Fibroblast of mammary gland (primary cell): ENCODE measurements around the gene CLCN7.

Source experiments
- DNase-seq: peaks from one replicate; pipeline ENCODE4 v3.0.0-alpha.2; 2010; ENCODE audit warnings: low read depth
- H3K4me3 ChIP-seq: 2 replicates; pipeline ENCODE4 v1.5.1; 2011; ENCODE audit warnings: low read depth, mild to moderate bottlenecking, low read length, moderate library complexity; ENCODE audit not compliant: control insufficient read depth
- CTCF ChIP-seq: conservative IDR thresholded peaks from 2 replicates; pipeline ENCODE4 v1.5.1; 2011; ENCODE audit warnings: low read depth, low read length, inconsistent platforms; ENCODE audit not compliant: control insufficient read depth, insufficient read depth

The CLCN7 gene

GRCh38 chr16:1502092-1503004, 27.5 kb upstream of the CLCN7 start:
- H3K4me3 ChIP-seq, result no peak overlapping the region
- TF ChIP-seq CTCF, result no peak
- DNase-seq, result no peak

DNA sequence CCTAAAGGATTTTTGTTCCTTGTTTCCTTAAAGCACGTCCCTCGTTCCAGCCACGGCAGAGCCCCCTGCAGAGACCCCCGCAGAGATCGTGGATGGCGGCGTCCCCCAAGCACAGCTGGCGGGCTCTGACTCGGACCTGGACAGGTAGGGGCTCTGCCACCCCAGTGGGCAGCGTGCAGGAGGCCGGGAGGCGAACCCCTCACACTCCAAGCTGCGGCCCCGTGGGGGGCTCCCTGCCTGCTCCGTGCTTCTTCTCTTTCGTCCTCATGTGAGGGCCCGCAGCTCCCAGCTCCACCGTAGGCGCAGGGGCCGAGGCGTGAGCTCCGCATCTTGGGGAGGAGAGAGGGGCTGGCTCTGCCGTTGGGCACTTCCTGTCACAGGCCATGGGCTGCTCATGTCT, 26.8 kb upstream of the CLCN7 start:
- TF ChIP-seq CTCF, result no peak
- no peak for DNase-seq
- no peak overlapping the region for H3K4me3 ChIP-seq

GRCh38 chr16:1500465-1501150, 25.8 kb upstream of the CLCN7 start:
- no peak overlapping the region for H3K4me3 ChIP-seq
- no peak for DNase-seq
- no peak for TF ChIP-seq CTCF

DNA sequence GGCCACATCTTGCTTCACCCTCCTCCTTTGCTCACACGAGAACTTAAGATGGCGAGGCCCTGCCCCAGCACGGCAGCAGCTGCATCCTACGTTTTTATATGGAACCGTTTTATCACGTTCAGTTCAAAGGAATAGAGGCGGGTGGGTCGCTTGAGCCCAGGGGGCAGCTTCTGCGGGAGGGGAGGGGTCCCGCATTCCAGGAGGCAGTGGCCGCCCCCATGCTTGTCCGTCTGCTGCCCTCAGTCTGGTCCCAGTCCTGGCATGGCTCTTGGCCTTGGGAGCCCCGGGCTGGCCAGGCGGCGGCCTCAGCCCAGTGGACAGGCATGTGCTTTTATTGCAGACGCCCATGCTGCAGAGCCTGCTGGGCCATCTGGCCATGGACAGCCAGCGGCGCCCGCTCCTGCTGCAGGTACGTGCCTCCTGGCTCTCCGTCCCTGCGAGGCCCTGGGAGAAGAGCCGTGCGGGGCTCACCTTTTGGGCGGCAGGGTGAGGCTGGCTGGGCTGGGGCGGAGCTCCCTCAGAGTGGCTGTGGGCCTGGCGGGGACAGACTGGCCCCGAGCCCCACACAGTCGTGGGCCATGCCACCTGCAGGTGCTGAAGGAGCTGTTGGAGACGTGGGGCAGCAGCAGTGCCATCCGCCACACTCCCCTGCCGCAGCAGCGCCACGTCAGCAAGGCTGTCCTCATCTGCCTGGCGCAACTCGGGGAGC, 25.1 kb upstream of the CLCN7 start:
- no peak for DNase-seq
- no peak overlapping the region for H3K4me3 ChIP-seq
- TF ChIP-seq CTCF, result no peak

DNA sequence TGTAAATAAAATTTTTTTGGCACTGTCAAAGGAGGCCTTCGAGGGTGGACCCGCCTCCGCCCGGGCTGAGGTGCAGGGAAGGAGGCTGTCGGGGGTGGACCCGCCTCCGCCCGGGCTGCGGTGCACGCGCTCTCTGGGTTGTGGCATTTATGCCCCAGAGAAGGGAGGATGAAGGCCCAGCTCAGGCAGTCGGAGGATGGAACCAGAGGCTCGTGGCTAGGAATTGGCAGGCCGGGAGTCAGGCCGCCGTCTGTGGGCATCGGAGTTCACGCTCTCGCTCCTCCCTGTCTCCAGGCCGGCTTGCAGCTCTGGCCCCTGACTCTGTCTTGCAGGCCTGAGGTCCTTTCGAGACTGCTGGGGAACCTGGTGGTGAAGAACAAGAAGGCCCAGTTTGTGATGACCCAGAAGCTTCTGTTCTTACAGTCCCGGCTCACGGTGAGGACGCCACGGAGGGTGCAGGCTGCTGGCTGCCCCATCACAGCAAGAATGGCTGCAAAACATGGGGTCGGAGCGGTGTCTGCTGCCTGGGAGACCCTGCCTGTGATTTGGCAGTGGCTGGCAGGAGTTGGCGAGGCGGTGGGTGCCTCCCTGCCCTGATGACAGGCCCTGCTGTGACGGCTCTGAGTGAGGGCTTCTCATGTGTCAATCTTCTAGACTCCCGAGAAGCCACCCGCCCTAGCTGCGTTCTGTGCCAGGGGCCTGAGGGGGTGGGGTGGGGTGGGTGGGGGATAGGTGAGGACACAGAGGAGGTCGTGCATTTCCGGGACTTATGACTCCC, 24.3 kb upstream of the CLCN7 start:
- no peak for TF ChIP-seq CTCF
- no peak overlapping the region for H3K4me3 ChIP-seq
- no peak for DNase-seq

- DNase-seq, result no peak
These were observed 22.3 kb upstream of the CLCN7 start for GRCh38 chr16:1497014-1497598.

More at GRCh38 chr16:1497014-1497598, 22.3 kb upstream of the CLCN7 start:
- no peak overlapping the region for H3K4me3 ChIP-seq
- no peak for TF ChIP-seq CTCF
